KOPT-K1 (cell line): ENCODE measurements around the gene KRTAP21-3.

Experiments
- H3K27ac ChIP-seq: fragments of 200-600 bp; sonication (generic); 2 replicates; pipeline ENCODE4 v1.5.1; 2016; ENCODE audit warnings: antibody characterized with exemption, mild to moderate bottlenecking, low read depth, low read length; ENCODE audit not compliant: poor library complexity, severe bottlenecking
- H3K36me3 ChIP-seq: fragments of 200-600 bp; sonication (generic); 2 replicates; pipeline ENCODE4 v1.5.1; 2017; ENCODE audit warnings: antibody characterized with exemption, mild to moderate bottlenecking, low read length, moderate library complexity; ENCODE audit not compliant: insufficient read depth
- H3K9me3 ChIP-seq: fragments of 200-600 bp; sonication (generic); 2 replicates; pipeline ENCODE4 v1.5.1; 2017; ENCODE audit warnings: antibody characterized with exemption, low read length, mild to moderate bottlenecking; ENCODE audit not compliant: insufficient read depth, poor library complexity, severe bottlenecking

The KRTAP21-3 gene

GRCh38 chr21:30689822-30690221 lies 28.8 kb downstream of the KRTAP21-3 start:
- Histone ChIP-seq H3K9me3 (no peaks in the 10 kb centered on the region), H3K27ac (no peak overlapping the region), H3K36me3 (no peaks in the 10 kb centered on the region)

GRCh38 chr21:30684506-30684905 lies 34.1 kb downstream of the KRTAP21-3 start:
- Histone ChIP-seq H3K9me3 (no peaks in the 10 kb centered on the region), H3K36me3 (no peaks in the 10 kb centered on the region), H3K27ac (no peak overlapping the region)

DNA sequence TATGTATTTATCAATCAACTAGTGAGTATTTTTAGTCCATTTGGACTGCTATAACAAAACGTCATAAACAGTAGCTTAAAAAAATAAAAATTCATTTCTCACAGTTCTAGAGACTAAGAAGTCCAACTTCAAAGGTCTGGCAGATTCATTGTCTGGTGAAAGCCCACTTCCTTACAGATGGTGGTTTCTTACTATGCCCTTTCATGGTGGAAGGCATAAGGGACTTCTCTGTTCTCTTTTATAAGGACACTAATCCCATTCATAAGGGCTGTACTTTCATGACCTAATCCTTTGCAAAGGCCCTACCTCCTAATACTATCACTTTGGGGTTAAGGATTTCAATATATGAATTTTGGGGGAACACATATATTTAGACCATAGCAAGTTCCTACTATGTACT lies 38.0 kb downstream of the KRTAP21-3 start:
- Histone ChIP-seq H3K27ac (no peak overlapping the region), H3K36me3 (no peaks in the 10 kb centered on the region), H3K9me3 (no peaks in the 10 kb centered on the region)

- Histone ChIP-seq H3K9me3 (no peaks in the 10 kb centered on the region), H3K36me3 (no peaks in the 10 kb centered on the region), H3K27ac (no peak overlapping the region)
Observed at GRCh38 chr21:30676737-30677136, 41.8 kb downstream of the KRTAP21-3 start.

GRCh38 chr21:30674312-30674711 lies 44.3 kb downstream of the KRTAP21-3 start:
- Histone ChIP-seq H3K27ac (no peak overlapping the region), H3K36me3 (no peaks in the 10 kb centered on the region), H3K9me3 (no peaks in the 10 kb centered on the region)

DNA sequence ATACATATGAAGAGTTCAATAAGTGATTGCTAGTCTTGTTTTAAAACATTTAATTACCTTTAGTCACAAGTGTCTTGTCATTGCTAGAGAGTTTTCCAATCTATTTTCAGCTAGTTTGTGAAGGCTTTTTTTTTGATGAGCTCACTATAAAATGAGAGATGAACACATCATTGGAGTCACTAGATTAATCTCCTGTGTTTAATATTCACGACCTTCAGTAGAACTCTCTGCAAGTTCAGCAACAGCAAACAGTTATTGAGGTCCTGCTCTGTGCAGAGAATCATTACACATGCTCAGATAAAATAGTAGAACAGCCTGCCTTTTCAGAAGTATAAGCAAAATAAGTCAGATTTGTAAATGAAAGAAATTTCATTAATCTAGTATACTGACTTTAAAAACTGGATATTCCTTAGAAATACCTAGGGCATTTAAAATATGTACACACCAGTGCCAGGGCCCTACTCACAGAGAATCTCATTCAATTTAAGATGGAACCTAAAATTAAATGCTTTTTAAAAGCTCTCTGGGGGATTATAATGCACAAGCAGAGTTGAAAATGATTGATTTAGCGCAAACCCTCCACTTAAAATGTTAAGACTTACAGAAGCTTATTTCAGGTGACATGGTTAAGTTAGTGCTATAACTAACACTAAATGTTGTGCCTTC lies 45.5 kb downstream of the KRTAP21-3 start:
- Histone ChIP-seq H3K36me3 (no peaks in the 10 kb centered on the region), H3K9me3 (no peaks in the 10 kb centered on the region), H3K27ac (no peak overlapping the region)

GRCh38 chr21:30668776-30669175 lies 49.8 kb downstream of the KRTAP21-3 start:
- H3K27ac ChIP-seq, result no peak overlapping the region
- no peaks in the 10 kb centered on the region for H3K9me3 ChIP-seq

More at GRCh38 chr21:30668776-30669175, 49.8 kb downstream of the KRTAP21-3 start:
- no peaks in the 10 kb centered on the region for H3K36me3 ChIP-seq
